IMR-90 (cell line): ENCODE data around the gene VPS8. TPM values are rescaled to one million over a fixed set of nuclear protein-coding genes. Genes with fewer than 3 reads are reported as not detected.

Source experiments
- ATAC-seq: fragments of 200-7000 bp; cut with Tn5 transposase; 2 replicates; pipeline ENCODE4 v1.9.1; 2020; ENCODE audit warnings: low read depth, mild to moderate bottlenecking, moderate library complexity
- BruUV-seq: library from RNA; stranded (reverse); fragments of 400-500 nt; replicated peaks from 2 replicates; lab custom pipeline; 2021; lab: Mats Ljungman, UMichigan
- CTCF ChIA-PET: fragments of 300-600 bp; formaldehyde crosslinking; extraction: SDS; loops from one replicate; lab custom pipeline; 2021; ENCODE audit warnings: antibody characterized with exemption; lab: Yijun Ruan, JAX
- POLR2A ChIA-PET: fragments of 300-600 bp; sonication (Branson Sonifier 250); formaldehyde crosslinking; loops from one replicate; lab custom pipeline; 2022; ENCODE audit warnings: antibody characterized with exemption; ENCODE audit not compliant: unreplicated experiment; lab: Charles Lee
- DNase-seq: peaks from one replicate; pipeline ENCODE4 v3.0.0; 2013
- H2AFZ ChIP-seq: replicated peaks from 2 replicates; pipeline ENCODE3; 2013; ENCODE audit warnings: low read length, mild to moderate bottlenecking; ENCODE audit not compliant: poor library complexity
- H2AK5ac ChIP-seq: 2 replicates; pipeline ENCODE4 v1.6.1; 2013; ENCODE audit warnings: low read depth, low read length, inconsistent platforms
- H2AK9ac ChIP-seq: replicated peaks from 2 replicates; pipeline ENCODE3; 2013; ENCODE audit warnings: mild to moderate bottlenecking, low read depth, low read length, moderate library complexity; ENCODE audit not compliant: poor library complexity
- H2BK120ac ChIP-seq: 2 replicates; pipeline ENCODE4 v1.6.1; 2013; ENCODE audit warnings: low read depth, low read length, inconsistent platforms
- H2BK15ac ChIP-seq: 3 replicates; pipeline ENCODE4 v1.6.1; 2013; ENCODE audit warnings: low read depth, low read length, inconsistent platforms
- H2BK20ac ChIP-seq: 2 replicates; pipeline ENCODE4 v1.6.1; 2013; ENCODE audit warnings: low read depth, mild to moderate bottlenecking, inconsistent platforms, low read length, moderate library complexity
- H2BK5ac ChIP-seq: 2 replicates; pipeline ENCODE4 v1.6.1; 2013; ENCODE audit warnings: mild to moderate bottlenecking, low read depth, low read length, inconsistent platforms; ENCODE audit not compliant: poor library complexity, severe bottlenecking
- H3K14ac ChIP-seq: replicated peaks from 2 replicates; pipeline ENCODE4 v1.6.1; 2013; ENCODE audit warnings: low read depth, low read length, inconsistent platforms
- H3K18ac ChIP-seq: 2 replicates; pipeline ENCODE4 v1.6.1; 2013; ENCODE audit warnings: low read depth, low read length, control low read depth
- H3K23ac ChIP-seq: 2 replicates; pipeline ENCODE4 v1.6.1; 2013; ENCODE audit warnings: low read depth, low read length, inconsistent platforms
- H3K27ac ChIP-seq: 2 replicates; pipeline ENCODE4 v1.5.1; 2013; ENCODE audit warnings: mild to moderate bottlenecking, control low read depth, low read length; ENCODE audit not compliant: insufficient read depth
- H3K27me3 ChIP-seq: 2 replicates; pipeline ENCODE4 v1.6.1; 2013; ENCODE audit warnings: low read length; ENCODE audit not compliant: control insufficient read depth, insufficient read depth
- H3K36me3 ChIP-seq: 2 replicates; pipeline ENCODE4 v1.6.1; 2013; ENCODE audit warnings: low read length, mixed read lengths; ENCODE audit not compliant: control insufficient read depth, insufficient read depth
- H3K4ac ChIP-seq: 2 replicates; pipeline ENCODE4 v1.6.1; 2013; ENCODE audit warnings: low read depth, low read length, inconsistent platforms
- H3K4me1 ChIP-seq: 2 replicates; pipeline ENCODE4 v1.6.1; 2013; ENCODE audit warnings: low read length, mixed read lengths; ENCODE audit not compliant: control insufficient read depth, insufficient read depth
- H3K4me2 ChIP-seq: 2 replicates; pipeline ENCODE4 v1.6.1; 2013; ENCODE audit warnings: low read depth, mild to moderate bottlenecking, control low read depth, low read length, moderate library complexity
- H3K4me3 ChIP-seq: 2 replicates; pipeline ENCODE4 v1.5.1; 2013; ENCODE audit warnings: low read depth, mild to moderate bottlenecking, control low read depth, low read length, moderate library complexity; ENCODE audit not compliant: insufficient read depth
- H3K56ac ChIP-seq: 2 replicates; pipeline ENCODE4 v1.6.1; 2013; ENCODE audit warnings: low read length, inconsistent platforms; ENCODE audit not compliant: insufficient read depth; ENCODE audit errors: extremely low read depth
- H3K79me1 ChIP-seq, 2 experiments: 2 replicates each; pipeline ENCODE4 v1.6.1; 2013; ENCODE audit warnings: low read length in 2 of 2, inconsistent platforms in 1 of 2, low read depth in 1 of 2
- H3K9ac ChIP-seq: 2 replicates; pipeline ENCODE4 v1.6.1; 2013; ENCODE audit warnings: low read depth, low read length, control low read depth
- H3K9me1 ChIP-seq: 2 replicates; pipeline ENCODE4 v1.6.1; 2013; ENCODE audit warnings: low read length, inconsistent platforms; ENCODE audit not compliant: insufficient read depth
- H3K9me3 ChIP-seq: 2 replicates; pipeline ENCODE4 v1.6.1; 2013; ENCODE audit warnings: low read length; ENCODE audit not compliant: control insufficient read depth, insufficient read depth
- H4K20me1 ChIP-seq: 2 replicates; pipeline ENCODE4 v1.6.1; 2013; ENCODE audit warnings: low read length, inconsistent platforms; ENCODE audit not compliant: insufficient read depth
- H4K5ac ChIP-seq: 2 replicates; pipeline ENCODE4 v1.6.1; 2013; ENCODE audit warnings: mild to moderate bottlenecking, low read depth, low read length, control low read depth
- H4K8ac ChIP-seq, 2 experiments: 2 replicates each; pipeline ENCODE4 v1.6.1; 2013; ENCODE audit warnings: low read depth in 2 of 2, low read length in 2 of 2, control low read depth in 1 of 2, inconsistent platforms in 1 of 2
- H4K91ac ChIP-seq: 2 replicates; pipeline ENCODE4 v1.6.1; 2013; ENCODE audit warnings: low read depth, low read length, inconsistent platforms; ENCODE audit not compliant: insufficient read depth
- BHLHE40 ChIP-seq: fragments of 150-350 bp; IDR thresholded peaks from 2 replicates; pipeline ENCODE4 v1.6.1; 2016; ENCODE audit warnings: mild to moderate bottlenecking, low read depth, low read length
- CEBPB ChIP-seq: IDR thresholded peaks from 2 replicates; pipeline ENCODE4 v1.6.1; 2012; ENCODE audit warnings: low read depth, low read length, improper control_type of control experiment
- CHD1 ChIP-seq: IDR thresholded peaks from 2 replicates; pipeline ENCODE4 v1.6.1; 2012; ENCODE audit warnings: low read depth, low read length, improper control_type of control experiment
- FOS ChIP-seq: fragments of 150-350 bp; IDR thresholded peaks from 2 replicates; pipeline ENCODE4 v1.6.1; 2016; ENCODE audit warnings: low read depth, low read length
- MAFK ChIP-seq: IDR thresholded peaks from 2 replicates; pipeline ENCODE4 v1.6.1; 2012; ENCODE audit warnings: low read depth, low read length, improper control_type of control experiment
- MAZ ChIP-seq: IDR thresholded peaks from 2 replicates; pipeline ENCODE4 v1.6.1; 2012; ENCODE audit warnings: low read depth, mild to moderate bottlenecking, low read length, improper control_type of control experiment, moderate library complexity, borderline replicate concordance
- MXI1 ChIP-seq: IDR thresholded peaks from 2 replicates; pipeline ENCODE4 v1.6.1; 2012; ENCODE audit warnings: low read depth, mild to moderate bottlenecking, low read length, moderate library complexity, borderline replicate concordance
- NFE2L2 ChIP-seq: fragments of 150-350 bp; IDR thresholded peaks from 2 replicates; pipeline ENCODE4 v1.6.1; 2016; ENCODE audit warnings: low read depth, mild to moderate bottlenecking, low read length
- POLR2A ChIP-seq: IDR thresholded peaks from 2 replicates; pipeline ENCODE4 v1.6.1; 2012; ENCODE audit warnings: mild to moderate bottlenecking, low read depth, low read length
- RAD21 ChIP-seq: IDR thresholded peaks from 2 replicates; pipeline ENCODE4 v1.6.1; 2012; ENCODE audit warnings: low read length, improper control_type of control experiment
- RCOR1 ChIP-seq: IDR thresholded peaks from 2 replicates; pipeline ENCODE4 v1.6.1; 2012; ENCODE audit warnings: mild to moderate bottlenecking, low read length, improper control_type of control experiment; ENCODE audit not compliant: insufficient replicate concordance
- RFX5 ChIP-seq: IDR thresholded peaks from 2 replicates; pipeline ENCODE4 v1.8.0; 2012; ENCODE audit warnings: low read depth, mild to moderate bottlenecking, low read length, moderate library complexity
- SMC3 ChIP-seq: fragments of 150-350 bp; IDR thresholded peaks from 2 replicates; pipeline ENCODE4 v1.6.1; 2016; ENCODE audit warnings: low read depth, mild to moderate bottlenecking, antibody characterized with exemption, low read length, moderate library complexity
- WGBS, 2 experiments: methylation state at CpG; one replicate each; pipeline versions ENCODE4 v1.1.5 to v1.1.7; 2013; ENCODE audit warnings: missing lambda C conversion rate in 2 of 2; ENCODE audit not compliant: insufficient read length in 1 of 2; ENCODE audit errors: extremely low coverage in 2 of 2; 5-methylcytosine and 5-hydroxymethylcytosine counted together
- dilution Hi-C: fragments of 300-500 bp; cut with HindIII; formaldehyde crosslinking; loops from one replicate; pipeline ENCODE4 v1.14.3; 2018; ENCODE audit warnings: low sequenced_read_pairs; ENCODE audit not compliant: unreplicated experiment
- in situ Hi-C: fragments of 300-500 bp; cut with MboI; formaldehyde crosslinking; loops from 3 replicates; pipeline ENCODE4 v1.14.3; 2019; ENCODE audit warnings: low sequenced_read_pairs, inconsistent platforms, mixed read lengths
- intact Hi-C: fragments of 100-400 bp; cut with micrococcal nuclease; formaldehyde crosslinking; loops from 2 replicates; pipeline ENCODE4 v1.10.0; 2022
- polyA plus RNA-seq, 3 experiments: library from polyadenylated mRNA; depleted of rRNA; stranded (reverse); fragments of >200 nt; gene quantifications; 2 replicates each; pipeline ENCODE4 v1.2.3, GENCODE V29; 2012; ENCODE audit warnings: low replicate concordance in 1 of 3
- total RNA-seq: library from RNA; depleted of rRNA; stranded (reverse); fragments of >200 nt; gene quantifications from 2 replicates; pipeline ENCODE4 v1.2.3, GENCODE V29; 2012
- TF ChIP-seq, protein P1 (sequence below): conservative IDR thresholded peaks from 2 replicates; pipeline ENCODE4 v1.5.1; 2012; ENCODE audit warnings: mild to moderate bottlenecking, low read depth, low read length, improper control_type of control experiment
- TF ChIP-seq, protein P2 (sequence below): fragments of 150-350 bp; IDR thresholded peaks from 2 replicates; pipeline ENCODE4 v1.6.1; 2016; ENCODE audit warnings: low read depth, mild to moderate bottlenecking, low read length, moderate library complexity, borderline replicate concordance
- TF ChIP-seq, protein P3 (sequence below): fragments of 150-350 bp; IDR thresholded peaks from 2 replicates; pipeline ENCODE4 v1.6.1; 2017; ENCODE audit warnings: mild to moderate bottlenecking, antibody characterized with exemption, low read length, low read depth

VPS8 gene
- total and polyA plus RNA-seq, 2 of the 4 experiments (the other 2 are of a cell fraction) = 14.0 to 56.1 TPM

DNA sequence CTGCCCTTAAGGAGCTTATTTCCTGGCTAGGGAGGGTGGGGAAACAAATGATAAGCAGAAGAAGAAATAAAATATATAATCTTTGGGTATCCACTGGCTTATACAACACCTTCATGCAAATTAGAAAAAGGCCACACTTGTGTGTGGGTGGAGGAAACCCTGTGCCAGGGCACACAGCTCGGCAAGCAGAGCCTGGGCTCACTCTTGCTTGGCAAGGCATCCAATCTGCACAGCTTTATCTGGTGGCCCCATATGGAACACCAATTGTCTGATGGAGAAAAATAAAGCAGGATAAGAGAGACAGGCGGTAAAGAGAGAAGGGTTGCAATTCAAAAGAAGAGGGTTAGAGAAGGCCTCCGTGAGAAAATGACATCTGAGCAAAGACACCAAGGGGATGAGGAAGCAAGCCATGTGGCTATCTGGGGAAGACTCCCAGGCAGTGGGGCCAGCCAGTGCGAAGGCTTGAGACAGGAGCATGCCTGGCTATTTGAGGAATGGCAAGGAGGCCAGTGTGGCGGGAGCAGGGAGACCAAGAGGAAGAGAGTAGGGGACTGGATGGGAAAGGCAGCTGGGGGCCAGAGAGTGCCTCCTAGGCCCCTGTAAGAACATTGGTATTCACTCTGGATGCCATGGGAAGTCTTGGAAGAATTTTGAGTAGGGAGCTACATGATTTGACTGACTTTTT lies 22.5 kb upstream of the VPS8 start:
- Histone ChIP-seq H2BK20ac (no peak overlapping the region), H2BK120ac (no peak overlapping the region), H3K79me1 (no peaks in the 10 kb centered on the region), H2AK5ac (no peak overlapping the region), H3K4me1 (peaks cover 16% of the 10 kb centered on the region), H3K56ac (no peak overlapping the region), H3K27ac (no peak overlapping the region), H3K36me3 (no peaks in the 10 kb centered on the region), H2BK5ac (no peak overlapping the region), H3K18ac (no peak overlapping the region), H2BK15ac (no peak overlapping the region), H3K9me1 (peaks cover 13% of the 10 kb centered on the region), H4K91ac (no peak overlapping the region), H3K14ac (no peak overlapping the region), H3K9ac (no peak overlapping the region), H3K23ac (no peak overlapping the region), H3K4me3 (no peak overlapping the region), H3K9me3 (no peaks in the 10 kb centered on the region), H2AFZ (no peak overlapping the region), H4K5ac (no peak overlapping the region), H3K27me3 (0 out of 2 replicates have a peak, but pooled peaks cover 7% of the 10 kb centered on the region), H3K4me2 (no peak overlapping the region), H2AK9ac (no peak overlapping the region), H4K20me1 (no peaks in the 10 kb centered on the region), H3K4ac (no peak overlapping the region), H4K8ac (no peak overlapping the region)
- dilution Hi-C loops = no loop called here
- ATAC-seq = no peak
- no TSS peak for BruUV-seq
- TF ChIP-seq RCOR1 = no peak
- TF ChIP-seq, protein P1, sequence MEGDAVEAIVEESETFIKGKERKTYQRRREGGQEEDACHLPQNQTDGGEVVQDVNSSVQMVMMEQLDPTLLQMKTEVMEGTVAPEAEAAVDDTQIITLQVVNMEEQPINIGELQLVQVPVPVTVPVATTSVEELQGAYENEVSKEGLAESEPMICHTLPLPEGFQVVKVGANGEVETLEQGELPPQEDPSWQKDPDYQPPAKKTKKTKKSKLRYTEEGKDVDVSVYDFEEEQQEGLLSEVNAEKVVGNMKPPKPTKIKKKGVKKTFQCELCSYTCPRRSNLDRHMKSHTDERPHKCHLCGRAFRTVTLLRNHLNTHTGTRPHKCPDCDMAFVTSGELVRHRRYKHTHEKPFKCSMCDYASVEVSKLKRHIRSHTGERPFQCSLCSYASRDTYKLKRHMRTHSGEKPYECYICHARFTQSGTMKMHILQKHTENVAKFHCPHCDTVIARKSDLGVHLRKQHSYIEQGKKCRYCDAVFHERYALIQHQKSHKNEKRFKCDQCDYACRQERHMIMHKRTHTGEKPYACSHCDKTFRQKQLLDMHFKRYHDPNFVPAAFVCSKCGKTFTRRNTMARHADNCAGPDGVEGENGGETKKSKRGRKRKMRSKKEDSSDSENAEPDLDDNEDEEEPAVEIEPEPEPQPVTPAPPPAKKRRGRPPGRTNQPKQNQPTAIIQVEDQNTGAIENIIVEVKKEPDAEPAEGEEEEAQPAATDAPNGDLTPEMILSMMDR = no peak
- no peak for TF ChIP-seq NFE2L2
- TF ChIP-seq RAD21 = no peak
- no peak for TF ChIP-seq BHLHE40
- no peak for TF ChIP-seq MXI1
- no peak for TF ChIP-seq RFX5
- no peak for TF ChIP-seq CHD1
- TF ChIP-seq, protein P2, sequence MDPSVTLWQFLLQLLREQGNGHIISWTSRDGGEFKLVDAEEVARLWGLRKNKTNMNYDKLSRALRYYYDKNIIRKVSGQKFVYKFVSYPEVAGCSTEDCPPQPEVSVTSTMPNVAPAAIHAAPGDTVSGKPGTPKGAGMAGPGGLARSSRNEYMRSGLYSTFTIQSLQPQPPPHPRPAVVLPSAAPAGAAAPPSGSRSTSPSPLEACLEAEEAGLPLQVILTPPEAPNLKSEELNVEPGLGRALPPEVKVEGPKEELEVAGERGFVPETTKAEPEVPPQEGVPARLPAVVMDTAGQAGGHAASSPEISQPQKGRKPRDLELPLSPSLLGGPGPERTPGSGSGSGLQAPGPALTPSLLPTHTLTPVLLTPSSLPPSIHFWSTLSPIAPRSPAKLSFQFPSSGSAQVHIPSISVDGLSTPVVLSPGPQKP = no peak
- no peak for TF ChIP-seq MAZ
- TF ChIP-seq FOS = no peak
- TF ChIP-seq, protein P3, sequence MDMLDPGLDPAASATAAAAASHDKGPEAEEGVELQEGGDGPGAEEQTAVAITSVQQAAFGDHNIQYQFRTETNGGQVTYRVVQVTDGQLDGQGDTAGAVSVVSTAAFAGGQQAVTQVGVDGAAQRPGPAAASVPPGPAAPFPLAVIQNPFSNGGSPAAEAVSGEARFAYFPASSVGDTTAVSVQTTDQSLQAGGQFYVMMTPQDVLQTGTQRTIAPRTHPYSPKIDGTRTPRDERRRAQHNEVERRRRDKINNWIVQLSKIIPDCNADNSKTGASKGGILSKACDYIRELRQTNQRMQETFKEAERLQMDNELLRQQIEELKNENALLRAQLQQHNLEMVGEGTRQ = no peak
- no peak for TF ChIP-seq POLR2A
- TF ChIP-seq CEBPB = no peak
- TF ChIP-seq SMC3 = no peak
- no peak for TF ChIP-seq MAFK
- ChIA-PET CTCF (interaction anchor here (0.9 kb wide), 1 partner anchor 228 kb away, joined by 3 read pairs; the partner anchor contains the start of gene EPHB3), POLR2A (no interaction called here)
- in situ Hi-C loops = no loop called here
- DNase-seq = no peak
- 54% methylated on average over 3 of the region's 5 CpGs; no CpG with 5 or more reads in 1 of the 2 experiments for WGBS, 2 experiments
- intact Hi-C loops = no loop called here
